Subcutaneous adipose tissue (tissue), 4 donors: ENCODE results near the gene CDIPT. TPM values are rescaled to one million over a fixed set of nuclear protein-coding genes. Genes with fewer than 3 reads are reported as not detected.

Source experiments
- total RNA-seq, 4 donors: library from RNA; depleted of rRNA; stranded (reverse); fragments of >200 nt; gene quantifications; one replicate each; pipeline ENCODE4 v1.1.0, GENCODE V29; 2016
- TF ChIP-seq, protein P1 (sequence below): fragments of 450-650 bp; IDR thresholded peaks from one replicate; pipeline ENCODE4 v1.5.1; 2016; ENCODE audit warnings: low read depth, mild to moderate bottlenecking, control low read depth, antibody characterized with exemption, moderate library complexity

The CDIPT gene
- total RNA-seq, 4 donors from 2014 or later: 57.7 to 107 (median 94.7) TPM

DNA sequence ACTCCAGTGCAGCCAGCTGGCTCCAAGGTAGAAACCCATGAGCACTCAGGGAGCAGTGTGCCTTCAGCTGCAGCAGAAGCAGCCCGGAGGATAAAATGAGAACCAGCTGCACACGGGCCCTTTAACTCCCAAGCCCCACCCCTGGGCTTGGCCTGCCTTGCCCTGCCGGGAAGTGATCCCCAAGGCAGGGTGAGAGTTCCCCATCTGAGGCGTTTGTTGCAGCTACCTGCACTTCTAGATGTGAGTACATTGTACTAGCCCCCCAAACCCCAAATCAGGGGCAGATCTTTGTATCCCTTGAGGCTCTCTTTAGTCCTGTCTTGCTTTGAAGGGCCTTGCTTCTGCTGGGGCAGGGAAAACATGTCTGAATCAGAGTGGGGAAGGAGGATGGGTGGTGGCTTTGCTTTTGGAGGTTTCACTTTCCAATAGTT lies 42.7 kb downstream of the CDIPT start, which contains the start of gene MVP:
Gene MVP, plus strand, starts transcription at position 192 of the 431 bp plus-strand sequence. CDS start 10,088 bp downstream, outside the sequence.
- TF ChIP-seq, protein P1, sequence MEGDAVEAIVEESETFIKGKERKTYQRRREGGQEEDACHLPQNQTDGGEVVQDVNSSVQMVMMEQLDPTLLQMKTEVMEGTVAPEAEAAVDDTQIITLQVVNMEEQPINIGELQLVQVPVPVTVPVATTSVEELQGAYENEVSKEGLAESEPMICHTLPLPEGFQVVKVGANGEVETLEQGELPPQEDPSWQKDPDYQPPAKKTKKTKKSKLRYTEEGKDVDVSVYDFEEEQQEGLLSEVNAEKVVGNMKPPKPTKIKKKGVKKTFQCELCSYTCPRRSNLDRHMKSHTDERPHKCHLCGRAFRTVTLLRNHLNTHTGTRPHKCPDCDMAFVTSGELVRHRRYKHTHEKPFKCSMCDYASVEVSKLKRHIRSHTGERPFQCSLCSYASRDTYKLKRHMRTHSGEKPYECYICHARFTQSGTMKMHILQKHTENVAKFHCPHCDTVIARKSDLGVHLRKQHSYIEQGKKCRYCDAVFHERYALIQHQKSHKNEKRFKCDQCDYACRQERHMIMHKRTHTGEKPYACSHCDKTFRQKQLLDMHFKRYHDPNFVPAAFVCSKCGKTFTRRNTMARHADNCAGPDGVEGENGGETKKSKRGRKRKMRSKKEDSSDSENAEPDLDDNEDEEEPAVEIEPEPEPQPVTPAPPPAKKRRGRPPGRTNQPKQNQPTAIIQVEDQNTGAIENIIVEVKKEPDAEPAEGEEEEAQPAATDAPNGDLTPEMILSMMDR: no peak

DNA sequence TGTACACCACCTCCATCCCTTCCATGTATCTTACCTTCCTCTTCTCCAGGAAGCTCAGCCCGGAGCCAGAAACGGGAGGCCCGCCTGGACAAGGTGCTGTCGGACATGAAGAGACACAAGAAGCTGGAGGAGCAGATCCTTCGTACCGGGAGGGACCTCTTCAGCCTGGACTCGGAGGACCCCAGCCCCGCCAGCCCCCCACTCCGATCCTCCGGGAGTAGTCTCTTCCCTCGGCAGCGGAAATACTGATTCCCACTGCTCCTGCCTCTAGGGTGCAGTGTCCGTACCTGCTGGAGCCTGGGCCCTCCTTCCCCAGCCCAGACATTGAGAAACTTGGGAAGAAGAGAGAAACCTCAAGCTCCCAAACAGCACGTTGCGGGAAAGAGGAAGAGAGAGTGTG lies 43.5 kb downstream of the CDIPT start:
- TF ChIP-seq, protein P1: no peak

DNA sequence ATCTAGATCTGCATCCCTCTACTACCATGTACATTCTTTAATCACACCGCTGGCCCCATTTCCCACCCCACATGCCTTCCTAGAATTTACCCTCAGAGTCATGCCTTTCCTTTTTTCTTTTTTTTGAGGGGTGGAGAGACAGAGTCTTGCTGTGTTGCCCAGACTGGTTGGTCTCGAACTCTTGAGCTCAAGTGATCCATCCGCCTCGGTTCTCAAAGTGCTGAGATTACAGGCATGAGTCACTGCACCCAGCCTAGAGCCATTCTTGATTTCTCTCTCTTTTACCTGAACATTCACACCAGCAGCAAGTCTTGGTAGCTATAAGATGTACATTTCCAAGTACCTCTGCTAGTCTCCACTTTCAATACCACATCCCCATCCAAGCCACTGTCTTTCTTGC lies 44.9 kb downstream of the CDIPT start:
- TF ChIP-seq, protein P1: no peak

DNA sequence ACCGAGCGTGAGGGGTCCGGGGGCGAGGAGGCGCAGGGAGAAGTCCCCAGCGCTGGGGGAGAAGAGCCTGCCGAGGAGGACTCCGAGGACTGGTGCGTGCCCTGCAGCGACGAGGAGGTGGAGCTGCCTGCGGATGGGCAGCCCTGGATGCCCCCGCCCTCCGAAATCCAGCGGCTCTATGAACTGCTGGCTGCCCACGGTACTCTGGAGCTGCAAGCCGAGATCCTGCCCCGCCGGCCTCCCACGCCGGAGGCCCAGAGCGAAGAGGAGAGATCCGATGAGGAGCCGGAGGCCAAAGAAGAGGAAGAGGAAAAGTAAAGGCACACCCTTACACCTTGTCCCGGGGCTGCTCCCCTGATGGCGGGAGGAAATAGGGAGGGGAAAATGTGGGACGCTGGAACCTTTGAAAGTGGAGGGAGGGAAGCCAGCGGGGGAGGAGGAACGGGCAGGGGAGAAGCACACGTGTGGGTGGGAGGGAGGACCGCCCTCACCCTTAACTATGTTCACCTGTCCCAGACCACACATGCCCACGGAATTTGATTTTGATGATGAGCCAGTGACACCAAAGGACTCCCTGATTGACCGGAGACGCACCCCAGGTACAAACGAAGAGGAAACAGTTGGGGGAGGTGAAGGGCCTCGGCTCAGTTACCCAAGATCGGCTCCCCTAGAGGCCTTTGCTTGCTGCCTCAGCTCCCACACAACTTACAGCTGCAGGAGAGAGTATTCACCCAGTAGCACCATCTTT lies 46.2 kb downstream of the CDIPT start:
- TF ChIP-seq, protein P1: no peak

DNA sequence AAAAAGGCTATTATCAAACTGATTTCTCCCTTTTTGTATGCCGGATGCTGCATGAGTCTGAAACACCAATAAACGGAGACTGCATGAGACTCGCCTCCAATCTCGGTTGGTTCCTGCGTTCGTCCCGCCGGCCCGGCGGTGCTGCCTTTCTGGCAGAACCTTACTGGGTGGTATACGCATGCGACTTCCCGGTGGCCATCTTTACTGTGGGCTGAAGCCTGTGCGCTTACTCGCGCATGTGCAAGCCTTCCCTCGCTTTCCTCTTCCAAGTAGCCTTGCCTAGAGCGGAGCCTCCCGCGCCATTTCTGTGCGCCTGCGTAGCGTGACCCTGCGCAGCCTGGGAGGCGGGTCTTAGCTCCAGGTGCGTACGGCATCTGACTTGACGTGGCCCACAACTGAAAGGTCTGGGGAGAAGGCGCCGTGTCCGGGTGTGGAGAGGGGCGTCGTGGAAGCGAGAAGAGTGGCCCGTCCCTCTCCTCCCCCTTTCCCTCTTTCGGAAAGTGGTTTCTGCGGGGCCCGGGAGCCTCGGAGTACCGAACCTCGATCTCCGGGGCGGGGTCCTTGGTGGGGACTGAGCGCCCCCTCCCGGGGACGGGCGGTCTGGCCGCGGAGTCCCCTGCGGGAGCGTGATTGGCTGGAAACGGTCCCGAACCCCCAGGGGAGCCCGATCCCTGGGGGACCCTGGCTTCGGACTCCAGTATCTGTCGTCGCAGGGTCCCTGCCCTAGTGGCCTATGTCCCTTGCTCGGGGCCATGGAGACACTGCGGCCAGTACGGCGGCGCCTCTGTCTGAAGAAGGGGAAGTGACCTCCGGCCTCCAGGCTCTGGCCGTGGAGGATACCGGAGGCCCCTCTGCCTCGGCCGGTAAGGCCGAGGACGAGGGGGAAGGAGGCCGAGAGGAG lies 47.0 kb downstream of the CDIPT start, which contains the start of gene PAGR1:
Gene PAGR1, plus strand, starts transcription at position 360 of the 901 bp plus-strand sequence. Its CDS starts 374 bp downstream, at position 734.
- TF ChIP-seq, protein P1: no peak

DNA sequence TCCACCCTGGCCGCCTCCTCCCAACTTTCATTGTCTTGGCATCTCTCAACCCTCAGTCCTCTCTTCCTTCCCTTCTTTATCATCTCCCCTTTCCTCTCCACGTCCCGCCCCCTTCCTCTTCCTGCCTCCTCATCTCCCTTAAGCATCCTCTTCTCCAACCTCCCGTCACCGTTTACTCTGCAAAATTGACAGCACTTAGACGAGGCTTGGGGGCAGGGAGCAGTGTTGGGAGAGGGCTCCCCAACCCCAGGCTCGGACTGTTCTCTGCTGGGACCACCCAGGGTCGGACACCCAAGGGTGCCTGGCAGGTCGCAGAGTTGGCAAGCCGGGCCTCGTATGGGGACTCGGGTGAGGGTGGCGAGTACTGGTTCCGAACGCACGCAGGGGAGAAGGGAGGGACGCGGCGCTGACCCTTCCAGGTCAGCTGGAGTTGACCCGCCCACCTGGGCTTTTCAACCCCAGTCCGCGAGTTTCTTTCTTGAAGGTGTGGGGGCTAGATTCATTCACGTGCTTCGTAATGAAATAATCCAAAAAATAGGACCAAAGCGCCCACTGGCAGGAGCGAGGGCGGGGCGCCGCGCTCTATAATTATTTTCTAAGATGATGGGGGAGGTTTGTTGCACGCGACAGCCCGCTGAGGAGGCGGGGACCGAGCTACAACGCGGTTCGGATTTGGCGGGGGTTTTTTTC lies 47.8 kb downstream of the CDIPT start:
- TF ChIP-seq, protein P1: no peak
